ENCODE measurements around the gene ABHD2. TPM values are rescaled to one million over a fixed set of nuclear protein-coding genes. Genes with fewer than 3 reads are reported as not detected.

ABHD2 gene
- total RNA-seq, 2 experiments from 2014 or later, result 36.0 to 39.2 TPM

- Histone ChIP-seq H3K27ac (ENCODE audit: low read depth in 1 of 2, low read length in 2 of 2) (no peak overlapping the region), H3K4me3 (ENCODE audit: low read length) (no peak overlapping the region), H3K36me3 (ENCODE audit: insufficient read depth, low read length) (no peaks in the 10 kb centered on the region), H3K27me3 (ENCODE audit: control insufficient read depth in 1 of 2, insufficient read depth in 2 of 2, low read length in 2 of 2) (no peaks in the 10 kb centered on the region), H3K9me3 (ENCODE audit: control insufficient read depth in 1 of 2, insufficient read depth in 1 of 2, low read length in 2 of 2) (no peaks in the 10 kb centered on the region), H3K4me1 (ENCODE audit: insufficient read depth, low read length) (no peaks in the 10 kb centered on the region)
- ATAC-seq (ENCODE audit: poor library complexity) (no peak), DNase-seq (no peak)
- H3K36me3 Mint-ChIP-seq (ENCODE audit: low read depth), result no peaks in the 10 kb centered on the region
- POLR2A ChIA-PET, result no interaction called here
- H3K4me1 Mint-ChIP-seq (ENCODE audit: low read depth), result no peaks in the 10 kb centered on the region
- intact Hi-C loops (cut with DNase I, micrococcal nuclease), result no loop called here
- CTCF ChIA-PET, result interaction anchor here (1.3 kb wide), 1 partner anchor 20 kb away, joined by 4 read pairs; no protein-coding TSS in a partner anchor
- H3K27ac Mint-ChIP-seq, result no peak overlapping the region
- no peak overlapping the region for H3K4me3 Mint-ChIP-seq
- H3K27me3 Mint-ChIP-seq, result no peaks in the 10 kb centered on the region
- no peaks in the 10 kb centered on the region for H3K9me3 Mint-ChIP-seq
- TF ChIP-seq CTCF (IDR thresholded peaks at IDR 0.05), result no peak
Measured at GRCh38 chr15:89077750-89078149, 10.5 kb upstream of the ABHD2 start.

GRCh38 chr15:89078851-89079810 is 9.1 kb upstream of the ABHD2 start:
- Histone ChIP-seq H3K4me1 (ENCODE audit: insufficient read depth, low read length) (no peaks in the 10 kb centered on the region), H3K36me3 (ENCODE audit: insufficient read depth, low read length) (no peaks in the 10 kb centered on the region), H3K27me3 (ENCODE audit: control insufficient read depth in 1 of 2, insufficient read depth in 2 of 2, low read length in 2 of 2) (no peaks in the 10 kb centered on the region), H3K9me3 (ENCODE audit: control insufficient read depth in 1 of 2, insufficient read depth in 1 of 2, low read length in 2 of 2) (no peaks in the 10 kb centered on the region), H3K27ac (ENCODE audit: low read depth in 1 of 2, low read length in 2 of 2) (no peak overlapping the region), H3K4me3 (ENCODE audit: low read length) (no peak overlapping the region)
- ChIA-PET CTCF (interaction anchor here (2.2 kb wide), 1 partner anchor 21 kb away, joined by 6 read pairs; no protein-coding TSS in a partner anchor), POLR2A (interaction anchor here (0.9 kb wide), 1 partner anchor 9 kb away, joined by 6 read pairs; the partner anchor contains the start of gene ABHD2)
- Mint-ChIP-seq H3K4me3 (no peak overlapping the region), H3K9me3 (no peaks in the 10 kb centered on the region), H3K36me3 (ENCODE audit: low read depth) (no peaks in the 10 kb centered on the region), H3K27ac (no peak overlapping the region), H3K4me1 (ENCODE audit: low read depth) (no peaks in the 10 kb centered on the region), H3K27me3 (no peaks in the 10 kb centered on the region)
- ATAC-seq (ENCODE audit: poor library complexity), result no peak
- intact Hi-C loops (cut with DNase I, micrococcal nuclease), result no loop called here
- no peak for TF ChIP-seq CTCF (IDR thresholded peaks at IDR 0.05)
- DNase-seq, result no peak

- Mint-ChIP-seq H3K4me1 (ENCODE audit: low read depth) (no peaks in the 10 kb centered on the region), H3K4me3 (no peak overlapping the region), H3K9me3 (no peaks in the 10 kb centered on the region), H3K36me3 (ENCODE audit: low read depth) (no peaks in the 10 kb centered on the region), H3K27ac (no peak overlapping the region), H3K27me3 (no peaks in the 10 kb centered on the region)
- no peaks in the 10 kb centered on the region for H3K9me3 ChIP-seq (ENCODE audit: control insufficient read depth in 1 of 2, insufficient read depth in 1 of 2, low read length in 2 of 2)
- CTCF ChIA-PET, result no interaction called here
- TF ChIP-seq CTCF (IDR thresholded peaks at IDR 0.05), result no peak
- no peaks in the 10 kb centered on the region for H3K27me3 ChIP-seq (ENCODE audit: control insufficient read depth in 1 of 2, insufficient read depth in 2 of 2, low read length in 2 of 2)
- no peak overlapping the region for H3K27ac ChIP-seq (ENCODE audit: low read depth in 1 of 2, low read length in 2 of 2)
- H3K4me1 ChIP-seq (ENCODE audit: insufficient read depth, low read length), result no peaks in the 10 kb centered on the region
- POLR2A ChIA-PET, result no interaction called here
- no peak for ATAC-seq (ENCODE audit: poor library complexity)
- DNase-seq, result no peak
- H3K36me3 ChIP-seq (ENCODE audit: insufficient read depth, low read length), result no peaks in the 10 kb centered on the region
- no peak overlapping the region for H3K4me3 ChIP-seq (ENCODE audit: low read length)
- intact Hi-C loops (cut with DNase I, micrococcal nuclease), result loop anchor here in 1 of 2 experiments (10.0 kb wide), 1 partner anchor 537 kb away; the partner anchor contains the start of gene DET1
Measured at GRCh38 chr15:89081878-89082277, 6.4 kb upstream of the ABHD2 start.

Measured in CD4-positive, alpha-beta T cell (primary cell).